ENCODE measurements around the gene CLNS1A.
"Not testable (repeated sequence)": the region's sequence is repeated elsewhere in the genome, so short reads cannot be mapped to it uniquely, and the experiment has no call there.

Gene CLNS1A, protein sequence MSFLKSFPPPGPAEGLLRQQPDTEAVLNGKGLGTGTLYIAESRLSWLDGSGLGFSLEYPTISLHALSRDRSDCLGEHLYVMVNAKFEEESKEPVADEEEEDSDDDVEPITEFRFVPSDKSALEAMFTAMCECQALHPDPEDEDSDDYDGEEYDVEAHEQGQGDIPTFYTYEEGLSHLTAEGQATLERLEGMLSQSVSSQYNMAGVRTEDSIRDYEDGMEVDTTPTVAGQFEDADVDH

GRCh38 chr11:77637345-77638165, at the start of gene CLNS1A:
Gene CLNS1A, minus strand, starts transcription at chr11:77637794. Its CDS starts 80 bp downstream, at chr11:77637714.
- peak; percentile 67 for DNase-seq (ENCODE audit: low read depth)

- DNase-seq (ENCODE audit: low read depth) = no peak
Observed at GRCh38 chr11:77687088-77687487, 49.5 kb upstream of the CLNS1A start.

GRCh38 chr11:77677138-77677537, 39.5 kb upstream of the CLNS1A start:
- no peak for DNase-seq (ENCODE audit: low read depth)

- no peak for DNase-seq (ENCODE audit: low read depth)
Observed at GRCh38 chr11:77672264-77672663, 34.7 kb upstream of the CLNS1A start.

- no peak for DNase-seq (ENCODE audit: low read depth)
Observed at GRCh38 chr11:77669848-77670511, 32.4 kb upstream of the CLNS1A start.

GRCh38 chr11:77668760-77669159, 31.2 kb upstream of the CLNS1A start:
- DNase-seq (ENCODE audit: low read depth) = no peak

GRCh38 chr11:77665240-77665965, 27.8 kb upstream of the CLNS1A start:
- no peak for DNase-seq (ENCODE audit: low read depth)

GRCh38 chr11:77661670-77662069, 24.1 kb upstream of the CLNS1A start:
- no peak for DNase-seq (ENCODE audit: low read depth)

GRCh38 chr11:77660947-77661346, 23.4 kb upstream of the CLNS1A start:
- DNase-seq (ENCODE audit: low read depth) = no peak

DNA sequence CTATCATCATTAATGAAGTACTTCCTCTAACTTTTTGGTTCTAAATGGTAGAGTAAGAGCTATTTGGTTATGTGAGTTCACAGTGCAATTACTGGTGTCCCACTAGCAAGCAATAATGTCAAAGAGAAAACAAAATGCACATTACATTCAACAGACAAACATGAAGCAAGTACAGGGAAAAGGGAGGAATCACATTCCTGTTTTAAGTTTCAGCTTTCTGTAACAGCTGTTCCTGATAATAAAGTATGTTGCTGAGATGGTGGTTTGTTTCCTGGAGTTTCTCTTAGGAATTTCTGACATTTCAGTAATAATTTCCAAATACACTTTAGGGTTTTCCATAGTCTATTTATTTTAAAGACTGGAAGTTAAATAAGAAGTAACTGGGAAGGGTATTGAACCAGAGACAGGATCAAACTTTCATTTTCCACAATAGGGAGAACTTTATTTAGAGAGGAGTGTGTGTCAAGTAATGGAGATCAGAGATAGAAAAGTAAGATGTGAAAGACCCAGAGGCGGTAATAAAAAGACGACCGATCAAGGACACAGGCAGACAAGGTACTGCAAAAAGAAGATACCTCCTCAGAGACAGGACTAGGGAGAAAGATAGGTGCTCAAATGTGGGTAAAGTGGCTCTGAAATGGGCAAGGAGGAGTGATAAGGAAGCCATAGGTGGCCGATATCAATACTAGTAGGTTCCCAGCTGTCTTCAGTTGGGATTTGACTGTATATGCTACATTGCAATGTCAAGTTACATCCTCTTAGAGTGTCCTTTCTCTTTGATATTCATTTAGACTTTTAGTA, 20.8 kb upstream of the CLNS1A start:
- no peak for DNase-seq (ENCODE audit: low read depth)

DNA sequence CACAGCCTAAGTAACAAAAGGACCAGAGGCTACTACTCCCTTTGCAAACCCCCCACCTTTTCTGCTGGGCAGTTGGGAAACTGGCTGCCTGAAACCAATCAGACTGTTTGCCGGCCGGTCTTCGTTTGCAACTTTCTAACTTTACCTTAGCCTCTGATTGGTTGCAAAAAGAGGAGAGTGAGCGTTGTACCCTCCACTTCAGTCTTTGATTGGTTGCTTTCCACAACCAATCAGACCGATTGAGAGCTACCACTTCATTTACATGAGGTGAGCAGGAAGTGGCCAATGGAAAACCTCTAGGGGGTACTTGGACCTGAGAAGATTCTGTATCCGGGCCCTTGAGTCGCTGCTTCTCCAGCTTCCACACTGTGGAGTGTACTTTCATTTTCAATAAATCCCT, 18.8 kb upstream of the CLNS1A start:
- DNase-seq (ENCODE audit: low read depth) = no peak

GRCh38 chr11:77654770-77655434, 17.3 kb upstream of the CLNS1A start:
- DNase-seq (ENCODE audit: low read depth) = no peak

- no peak for DNase-seq (ENCODE audit: low read depth)
Observed at GRCh38 chr11:77650123-77650522, 12.5 kb upstream of the CLNS1A start.

DNA sequence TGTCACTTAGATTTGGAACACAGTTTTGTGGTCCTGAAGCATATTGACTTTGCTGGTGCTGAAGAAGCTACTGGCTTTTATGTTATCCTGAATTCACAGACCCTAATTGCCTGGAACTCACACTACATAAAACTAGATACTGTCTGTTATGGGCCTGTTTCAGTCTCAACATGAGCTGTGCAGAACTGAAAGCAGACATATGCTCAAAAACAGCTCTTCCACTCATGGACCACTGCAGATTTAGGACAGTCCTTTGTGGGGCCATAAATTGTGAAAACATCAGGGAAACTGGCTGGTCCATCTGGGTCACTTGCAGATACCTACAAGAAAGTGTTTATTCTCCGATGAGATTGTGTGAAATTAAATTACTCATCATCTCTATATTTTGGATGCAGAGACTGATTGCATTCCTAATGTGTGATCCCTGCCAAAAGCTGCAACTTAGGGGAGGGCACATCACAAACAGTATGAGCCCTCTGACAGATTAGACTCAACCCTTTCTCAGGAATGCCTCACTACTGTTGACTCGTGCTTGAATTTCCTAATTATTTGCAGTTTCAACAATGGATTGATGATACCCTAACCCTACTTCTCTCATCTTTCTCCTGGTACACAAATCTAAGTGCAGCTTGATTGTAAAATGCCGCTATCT, 10.2 kb upstream of the CLNS1A start:
- no peak for DNase-seq (ENCODE audit: low read depth)

- DNase-seq (ENCODE audit: low read depth) = no peak
Observed at GRCh38 chr11:77644887-77645286, 7.3 kb upstream of the CLNS1A start.

GRCh38 chr11:77642228-77642627, 4.6 kb upstream of the CLNS1A start:
- DNase-seq (ENCODE audit: low read depth) = no peak

- no peak for DNase-seq (ENCODE audit: low read depth)
Observed at GRCh38 chr11:77636731-77637344, 756 bp downstream of the CLNS1A start.

DNA sequence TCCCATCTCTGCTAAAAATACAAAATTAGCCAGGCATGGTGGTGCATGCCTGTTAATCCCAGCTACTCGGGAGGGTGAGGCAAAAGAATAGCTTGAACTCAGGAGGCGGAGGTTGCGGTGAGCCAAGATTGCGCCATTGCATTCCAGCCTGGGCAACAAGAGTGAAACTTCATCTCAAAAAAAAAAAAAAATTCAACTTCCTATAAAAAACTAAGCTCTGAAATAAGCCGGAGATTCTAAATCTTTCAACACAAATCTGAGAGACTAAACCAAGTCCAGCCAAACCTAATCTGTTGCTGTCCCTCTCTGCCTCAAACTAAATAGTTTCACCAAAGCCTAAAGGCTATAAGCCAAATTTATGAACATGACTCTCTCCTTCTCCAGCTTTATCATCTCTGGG, 3.7 kb downstream of the CLNS1A start:
- DNase-seq (ENCODE audit: low read depth) = not testable (repeated sequence)

- no peak for DNase-seq (ENCODE audit: low read depth)
Observed at GRCh38 chr11:77630157-77630710, 7.4 kb downstream of the CLNS1A start.

Data from stimulated activated CD8-positive, alpha-beta memory T cell treated with anti-CD3 and anti-CD28 coated beads, Interleukin-4, amount 100 ng/mL, for 24 hours (primary cell).